H9 (cell line): Measurements from ENCODE around the gene GLDC. TPM values are rescaled to one million over a fixed set of nuclear protein-coding genes. Genes with fewer than 3 reads are reported as not detected.
"Not testable (repeated sequence)": the region's sequence is repeated elsewhere in the genome, so short reads cannot be mapped to it uniquely, and the experiment has no call there.

ENCODE experiments used
- DNase-seq: peaks from one replicate; pipeline ENCODE4 v3.0.0-alpha.2; 2017
- H2AFZ ChIP-seq: one replicate; pipeline ENCODE4 v1.6.1; 2013; ENCODE audit warnings: mild to moderate bottlenecking, low read length, control low read depth, moderate library complexity
- H2AK5ac ChIP-seq: 2 replicates; pipeline ENCODE4 v1.6.1; 2013; ENCODE audit warnings: low read length, control low read depth, mixed read lengths; ENCODE audit not compliant: insufficient read length
- H2BK120ac ChIP-seq: one replicate; pipeline ENCODE4 v1.6.1; 2013; ENCODE audit warnings: low read depth, mild to moderate bottlenecking, low read length, control low read depth, inconsistent platforms; ENCODE audit not compliant: poor library complexity, severe bottlenecking
- H2BK12ac ChIP-seq: 2 replicates; pipeline ENCODE4 v1.6.1; 2013; ENCODE audit warnings: low read length, control low read depth, mixed read lengths, low read depth; ENCODE audit not compliant: insufficient read length
- H2BK15ac ChIP-seq: 2 replicates; pipeline ENCODE4 v1.6.1; 2013; ENCODE audit warnings: low read depth, low read length, control low read depth
- H2BK20ac ChIP-seq: one replicate; pipeline ENCODE4 v1.6.1; 2013; ENCODE audit warnings: low read depth, mild to moderate bottlenecking, low read length, control low read depth, inconsistent platforms; ENCODE audit not compliant: poor library complexity, severe bottlenecking
- H2BK5ac ChIP-seq: 2 replicates; pipeline ENCODE4 v1.6.1; 2013; ENCODE audit warnings: low read length, control low read depth, mixed read lengths; ENCODE audit not compliant: insufficient read length
- H3K14ac ChIP-seq: 2 replicates; pipeline ENCODE4 v1.6.1; 2013; ENCODE audit warnings: low read length, control low read depth; ENCODE audit not compliant: insufficient read depth
- H3K18ac ChIP-seq: 2 replicates; pipeline ENCODE4 v1.6.1; 2013; ENCODE audit warnings: low read depth, mild to moderate bottlenecking, mixed read lengths, low read length, control low read depth; ENCODE audit not compliant: insufficient read length
- H3K23ac ChIP-seq: 2 replicates; pipeline ENCODE4 v1.6.1; 2013; ENCODE audit warnings: low read length, control low read depth, mixed read lengths, low read depth; ENCODE audit not compliant: insufficient read length
- H3K23me2 ChIP-seq: 2 replicates; pipeline ENCODE4 v1.6.1; 2013; ENCODE audit warnings: low read depth, mild to moderate bottlenecking, mixed read lengths, low read length, control low read depth; ENCODE audit not compliant: insufficient read length, poor library complexity, severe bottlenecking
- H3K27ac ChIP-seq: 2 replicates; pipeline ENCODE4 v1.5.1; 2013; ENCODE audit warnings: low read length, control low read depth, mixed read lengths, low read depth; ENCODE audit not compliant: insufficient read length
- H3K27me3 ChIP-seq: 2 replicates; pipeline ENCODE4 v1.6.1; 2013; ENCODE audit warnings: low read length, control low read depth, inconsistent platforms; ENCODE audit not compliant: insufficient read depth
- H3K4ac ChIP-seq: 2 replicates; pipeline ENCODE4 v1.6.1; 2013; ENCODE audit warnings: low read depth, mild to moderate bottlenecking, control low read depth, inconsistent platforms, low read length, moderate library complexity
- H3K4me1 ChIP-seq: 2 replicates; pipeline ENCODE4 v1.6.1; 2013; ENCODE audit warnings: low read length, control low read depth, inconsistent platforms; ENCODE audit not compliant: insufficient read depth
- H3K4me2 ChIP-seq: 2 replicates; pipeline ENCODE4 v1.6.1; 2013; ENCODE audit warnings: low read length, control low read depth, mixed read lengths; ENCODE audit not compliant: insufficient read length, insufficient read depth
- H3K56ac ChIP-seq: 2 replicates; pipeline ENCODE4 v1.6.1; 2013; ENCODE audit warnings: low read depth, mild to moderate bottlenecking, mixed read lengths, low read length, control low read depth; ENCODE audit not compliant: insufficient read length
- H3K79me1 ChIP-seq: 2 replicates; pipeline ENCODE4 v1.6.1; 2013; ENCODE audit warnings: low read depth, mild to moderate bottlenecking, moderate library complexity, low read length, control low read depth, inconsistent platforms; ENCODE audit not compliant: insufficient read depth, poor library complexity, severe bottlenecking
- H3K79me2 ChIP-seq: 2 replicates; pipeline ENCODE4 v1.6.1; 2013; ENCODE audit warnings: low read length, control low read depth, inconsistent platforms; ENCODE audit not compliant: insufficient read depth
- H3K9ac ChIP-seq: 2 replicates; pipeline ENCODE4 v1.6.1; 2013; ENCODE audit warnings: low read length, control low read depth, mixed read lengths; ENCODE audit not compliant: insufficient read length; ENCODE audit errors: extremely low read depth
- H3K9me3 ChIP-seq: one replicate; pipeline ENCODE4 v1.6.1; 2013; ENCODE audit warnings: low read depth, low read length, inconsistent platforms; ENCODE audit not compliant: control insufficient read depth
- H3T11ph ChIP-seq: one replicate; pipeline ENCODE4 v1.6.1; 2013; ENCODE audit warnings: mild to moderate bottlenecking, low read length, control low read depth, inconsistent platforms
- H4K20me1 ChIP-seq: one replicate; pipeline ENCODE4 v1.6.1; 2013; ENCODE audit not compliant: control insufficient read depth, insufficient read length, insufficient read depth
- H4K5ac ChIP-seq: 2 replicates; pipeline ENCODE4 v1.6.1; 2013; ENCODE audit warnings: low read depth, mild to moderate bottlenecking, mixed read lengths, low read length, control low read depth; ENCODE audit not compliant: insufficient read length
- H4K8ac ChIP-seq: replicated peaks from 2 replicates; pipeline ENCODE4 v1.6.1; 2013; ENCODE audit warnings: low read length, control low read depth, mixed read lengths, low read depth; ENCODE audit not compliant: insufficient read length
- H4K91ac ChIP-seq: 2 replicates; pipeline ENCODE4 v1.6.1; 2013; ENCODE audit warnings: low read depth, mild to moderate bottlenecking, moderate library complexity, mixed read lengths, low read length, control low read depth; ENCODE audit not compliant: insufficient read length
- H3K27ac Mint-ChIP-seq, 3 experiments: 2 replicates in 2 of 3; 3 replicates in 1 of 3; pipeline ENCODE4 v1.8.0; 2020 to 2021; ENCODE audit warnings: mixed read lengths in 3 of 3, mild to moderate bottlenecking in 1 of 3, moderate library complexity in 1 of 3
- H3K27me3 Mint-ChIP-seq: 2 replicates; pipeline ENCODE4 v1.8.0; 2021; ENCODE audit warnings: low read depth, mild to moderate bottlenecking, moderate library complexity, mixed read lengths
- H3K36me3 Mint-ChIP-seq, 3 experiments: 2 replicates in 2 of 3; 3 replicates in 1 of 3; pipeline ENCODE4 v1.8.0; 2020 to 2021; ENCODE audit warnings: low read depth in 3 of 3, mixed read lengths in 3 of 3; ENCODE audit not compliant: insufficient read depth in 1 of 3
- H3K4me1 Mint-ChIP-seq, 2 experiments: 2 replicates each; pipeline ENCODE4 v1.8.0; 2020; ENCODE audit warnings: mixed read lengths in 2 of 2
- H3K4me3 Mint-ChIP-seq, 2 experiments: 2 replicates in 1 of 2; 3 replicates in 1 of 2; pipeline ENCODE4 v1.8.0; 2020 to 2021; ENCODE audit warnings: mild to moderate bottlenecking in 2 of 2, mixed read lengths in 2 of 2, moderate library complexity in 1 of 2
- H3K9me3 Mint-ChIP-seq, 2 experiments: 2 replicates in 1 of 2; 3 replicates in 1 of 2; pipeline ENCODE4 v1.8.0; 2020; ENCODE audit warnings: mild to moderate bottlenecking in 2 of 2, mixed read lengths in 2 of 2, moderate library complexity in 1 of 2
- CTCF ChIP-seq: fragments of 200-600 bp; sonication (generic); conservative IDR thresholded peaks from 3 replicates; pipeline ENCODE4 v1.8.0; 2021; ENCODE audit warnings: antibody characterized with exemption, mild to moderate bottlenecking
- WGBS: extraction: QIAGEN DNeasy Blood & Tissue Kit; methylation state at CpG from one replicate; pipeline ENCODE4 v1.1.7; 2013; ENCODE audit warnings: missing lambda C conversion rate, low lambda C conversion rate, mixed read lengths; ENCODE audit not compliant: insufficient read length; ENCODE audit errors: extremely low coverage; 5-methylcytosine and 5-hydroxymethylcytosine counted together
- total RNA-seq: library from RNA; stranded (reverse); gene quantifications from 2 replicates; pipeline ENCODE4 v1.2.1, GENCODE V29; 2021

The GLDC gene
- total RNA-seq, 1 experiment from 2014 or later: 74.4 TPM

GRCh38 chr9:6692433-6692832 lies 46.9 kb upstream of the GLDC start:
- H3K14ac ChIP-seq: no peak overlapping the region
- no peaks in the 10 kb centered on the region for H3K9me3 Mint-ChIP-seq
- H3K9me3 ChIP-seq: no peaks in the 10 kb centered on the region
- H3K18ac ChIP-seq: no peak overlapping the region
- no peak overlapping the region for H3K9ac ChIP-seq
- peaks cover 5% of the 10 kb centered on the region for H3K4me1 ChIP-seq
- no peak overlapping the region for H4K91ac ChIP-seq
- no peak overlapping the region for H2BK20ac ChIP-seq
- no peak overlapping the region for H4K5ac ChIP-seq
- H3K27ac ChIP-seq: peak overlapping the region; percentile 95
- no peak overlapping the region for H2BK120ac ChIP-seq
- H3K23ac ChIP-seq: no peak overlapping the region
- H2BK5ac ChIP-seq: no peak overlapping the region
- H2AK5ac ChIP-seq: no peak overlapping the region
- peak; percentile 59 for DNase-seq
- H3K36me3 Mint-ChIP-seq: 0 out of 7 replicates have a peak, but pooled peaks cover 0 to 4% (median 4%) of the 10 kb centered on the region in 3 experiments
- H2BK12ac ChIP-seq: no peak overlapping the region
- H3K27me3 ChIP-seq: no peaks in the 10 kb centered on the region
- H2AFZ ChIP-seq: no peak overlapping the region
- TF ChIP-seq CTCF: no peak
- peak overlapping the region; percentile 98 to 99 (median 99) for H3K27ac Mint-ChIP-seq
- H3K4me2 ChIP-seq: peak overlapping the region; percentile 51
- no peak overlapping the region for H3K56ac ChIP-seq
- H3K4me1 Mint-ChIP-seq: peaks cover 15 to 16% of the 10 kb centered on the region in 2 experiments
- no peaks in the 10 kb centered on the region for H4K20me1 ChIP-seq
- no CpG with 5 or more reads among the region's 6 CpGs for WGBS
- no peaks in the 10 kb centered on the region for H3K79me1 ChIP-seq
- no peak overlapping the region for H2BK15ac ChIP-seq
- H3K27me3 Mint-ChIP-seq: no peaks in the 10 kb centered on the region
- H3K4ac ChIP-seq: no peak overlapping the region
- H3T11ph ChIP-seq: no peak overlapping the region
- H3K79me2 ChIP-seq: no peaks in the 10 kb centered on the region
- H3K4me3 Mint-ChIP-seq: peak overlapping the region; percentile 40 to 56; a peak in 3 of 5 replicates
- H3K23me2 ChIP-seq: peaks cover 4% of the 10 kb centered on the region
- H4K8ac ChIP-seq: no peak overlapping the region

- not testable (repeated sequence) for H2BK5ac ChIP-seq, H2AFZ ChIP-seq, H3K4me3 Mint-ChIP-seq, H3K27me3 ChIP-seq, H3K4me1 ChIP-seq, H3K4me2 ChIP-seq, H2BK20ac ChIP-seq, H4K20me1 ChIP-seq, H2BK120ac ChIP-seq, H2BK12ac ChIP-seq, H2AK5ac ChIP-seq, H3T11ph ChIP-seq, H4K8ac ChIP-seq, H3K79me2 ChIP-seq, H3K4ac ChIP-seq, H3K27me3 Mint-ChIP-seq, H4K5ac ChIP-seq, H2BK15ac ChIP-seq, H3K9me3 Mint-ChIP-seq, H3K23me2 ChIP-seq, H3K9ac ChIP-seq, H4K91ac ChIP-seq, H3K79me1 ChIP-seq, H3K14ac ChIP-seq, H3K36me3 Mint-ChIP-seq, H3K23ac ChIP-seq, H3K27ac ChIP-seq, H3K27ac Mint-ChIP-seq, DNase-seq, H3K56ac ChIP-seq, H3K18ac ChIP-seq, H3K9me3 ChIP-seq
- H3K4me1 Mint-ChIP-seq: peaks cover 16 to 19% of the 10 kb centered on the region in 2 experiments
- no CpG with 5 or more reads among the region's 7 CpGs for WGBS
Measured at GRCh38 chr9:6690675-6691070, 45.1 kb upstream of the GLDC start.
